HepG2 (cell line): ENCODE results near the gene CCSER2. TPM values are rescaled to one million over a fixed set of nuclear protein-coding genes. Genes with fewer than 3 reads are reported as not detected.
"Not testable (repeated sequence)": the region's sequence is repeated elsewhere in the genome, so short reads cannot be mapped to it uniquely, and the experiment has no call there.

Experiments used
- ATAC-seq: fragments of 200-7000 bp; cut with Tn5 transposase; 3 replicates; pipeline ENCODE4 v1.9.1; 2020; ENCODE audit warnings: mild to moderate bottlenecking, moderate library complexity
- BruUV-seq: library from RNA; stranded (reverse); fragments of 400-500 nt; replicated peaks from 2 replicates; lab custom pipeline; 2021; lab: Mats Ljungman, UMichigan
- CTCF ChIA-PET: fragments of 300-600 bp; formaldehyde crosslinking; extraction: SDS; loops from one replicate; lab custom pipeline; 2021; ENCODE audit warnings: low total read pairs, inconsistent platforms, low intra/inter-chr PET ratio; lab: Yijun Ruan, JAX
- POLR2A ChIA-PET: fragments of 350-600 bp; sonication (Branson Sonifier 250); formaldehyde crosslinking; loops from one replicate; lab custom pipeline; 2020; ENCODE audit warnings: antibody characterized with exemption, inconsistent platforms; lab: Yijun Ruan, JAX
- DNase-seq: peaks from one replicate; pipeline ENCODE4 v3.0.0-alpha.2; 2015; ENCODE audit warnings: low spot score
- FAIRE-seq: peaks from 3 replicates; lab custom pipeline; 2011; peaks lifted over from hg19 to GRCh38; lab: Jason Lieb, UNC
- H2AFZ ChIP-seq: one replicate; pipeline ENCODE4 v1.6.1; 2011; ENCODE audit warnings: low read length, inconsistent platforms
- H3K27ac ChIP-seq: fragments of 300-600 bp; 3 replicates; pipeline ENCODE4 v1.8.0; 2011; ENCODE audit warnings: mixed run types, mild to moderate bottlenecking, mixed read lengths, low read length, inconsistent platforms; ENCODE audit not compliant: insufficient read depth; ENCODE audit errors: extremely low read length
- H3K27me3 ChIP-seq, 2 experiments: fragments of 200-600 bp in 1 of 2; 2 replicates in 1 of 2; 3 replicates in 1 of 2; pipeline versions ENCODE4 v1.6.0 to v1.8.0; 2011; ENCODE audit warnings: low read length in 2 of 2, mild to moderate bottlenecking in 2 of 2, moderate library complexity in 2 of 2, inconsistent platforms in 1 of 2; ENCODE audit not compliant: insufficient read depth in 2 of 2, control insufficient read depth in 1 of 2
- H3K36me3 ChIP-seq, 2 experiments: fragments of 200-600 bp in 1 of 2; replicated peaks in 1 of 2; 2 replicates in 1 of 2; 3 replicates in 1 of 2; pipeline versions ENCODE4 v1.5.1 to v1.8.0; 2011; ENCODE audit warnings: low read length in 2 of 2, inconsistent platforms in 1 of 2; ENCODE audit not compliant: insufficient read depth in 2 of 2, control insufficient read depth in 1 of 2
- H3K4me1 ChIP-seq: 2 replicates; pipeline ENCODE4 v1.5.1; 2012; ENCODE audit warnings: low read length, inconsistent platforms; ENCODE audit not compliant: insufficient read depth
- H3K4me2 ChIP-seq: 2 replicates; pipeline ENCODE4 v1.6.0; 2011; ENCODE audit warnings: low read depth, low read length, inconsistent platforms
- H3K4me3 ChIP-seq, 3 experiments: fragments of 200-600 bp in 1 of 3; sonication (generic), shearing (Covaris generic) in 1 of 3; replicated peaks in 1 of 3; 2 replicates each; pipeline ENCODE4 v1.5.1; 2011 to 2016; ENCODE audit warnings: low read length in 3 of 3, inconsistent platforms in 2 of 3, low read depth in 2 of 3, mild to moderate bottlenecking in 2 of 3, control low read depth in 1 of 3, mixed read lengths in 1 of 3; ENCODE audit not compliant: insufficient read depth in 1 of 3
- H3K79me2 ChIP-seq: one replicate; pipeline ENCODE4 v1.6.1; 2011; ENCODE audit warnings: low read length, inconsistent platforms; ENCODE audit not compliant: insufficient read depth
- H3K9ac ChIP-seq: 2 replicates; pipeline ENCODE4 v1.6.0; 2011; ENCODE audit warnings: mild to moderate bottlenecking, low read depth, low read length, inconsistent platforms; ENCODE audit not compliant: insufficient read depth
- H3K9me3 ChIP-seq: 2 replicates; pipeline ENCODE4 v1.5.1; 2012; ENCODE audit warnings: mild to moderate bottlenecking, low read length
- H4K20me1 ChIP-seq: 2 replicates; pipeline ENCODE4 v1.6.0; 2011; ENCODE audit warnings: inconsistent platforms, mild to moderate bottlenecking, low read length, moderate library complexity; ENCODE audit not compliant: insufficient read depth
- ZNF607 ChIP-seq: sonication (generic); formaldehyde crosslinking; IDR thresholded peaks from 2 replicates; pipeline ENCODE4 v1.5.1; 2020; ENCODE audit warnings: missing genetic modification reagents, mild to moderate bottlenecking, borderline replicate concordance
- ZNF619 ChIP-seq: sonication (generic); formaldehyde crosslinking; IDR thresholded peaks from 2 replicates; pipeline ENCODE4 v1.4.0; 2020; ENCODE audit warnings: mild to moderate bottlenecking, missing genetic modification reagents
- WGBS: methylation state at CpG from one replicate; pipeline ENCODE4 v1.1.6; 2017; ENCODE audit warnings: low lambda C conversion rate; 5-methylcytosine and 5-hydroxymethylcytosine counted together
- in situ Hi-C: cut with HindIII; loops from 2 replicates; pipeline ENCODE4 v1.10.0; 2017; ENCODE audit warnings: low pct_unique_long_range_greater_than_20kb; ENCODE audit not compliant: extremely low pct_ligation_motif_present
- intact Hi-C: fragments of 100-400 bp; cut with micrococcal nuclease; formaldehyde crosslinking; loops from one replicate; pipeline ENCODE4 v1.10.0; 2022; ENCODE audit not compliant: unreplicated experiment
- polyA plus RNA-seq, 8 experiments: library from polyadenylated mRNA; depleted of rRNA in 3 of 8; stranded (reverse) in 7 of 8; unstranded in 1 of 8; fragments of >200 nt; fragmentation: Illumina TruSeq in 4 of 8; extraction: Trizol in 4 of 8; gene quantifications; 2 replicates each; pipeline versions ENCODE4 v1.2.1 to v1.2.3, GENCODE V29; 2011 to 2016; ENCODE audit warnings: low read depth in 4 of 8, missing spikeins in 1 of 8, mixed read lengths in 1 of 8; ENCODE audit not compliant: insufficient read depth in 1 of 8
- total RNA-seq, 5 experiments: library from RNA; depleted of rRNA; stranded (reverse); fragments of >200 nt; fragmentation: Illumina TruSeq; extraction: Trizol; gene quantifications; 2 replicates each; pipeline ENCODE4 v1.2.3, GENCODE V29; 2016; ENCODE audit warnings: low read depth in 1 of 5

CCSER2 gene
- total and polyA plus RNA-seq, 2 of the 13 experiments (the other 11 are each of a cell fraction or from before 2014, with no cell fraction given): 13.3 to 17.2 TPM

- H3K9me3 ChIP-seq, H3K4me1 ChIP-seq, BruUV-seq, H3K9ac ChIP-seq, H4K20me1 ChIP-seq, H3K4me2 ChIP-seq, DNase-seq, POLR2A ChIA-PET, H3K4me3 ChIP-seq, CTCF ChIA-PET, H2AFZ ChIP-seq, H3K36me3 ChIP-seq, intact Hi-C loops, H3K27me3 ChIP-seq, FAIRE-seq, in situ Hi-C loops, H3K27ac ChIP-seq, ATAC-seq: not testable (repeated sequence)
- H3K79me2 ChIP-seq: peaks cover 18% of the 10 kb centered on the region
- WGBS: no CpG with 5 or more reads among the region's 31 CpGs
Measured at GRCh38 chr10:84347575-84348002, 19.2 kb downstream of the CCSER2 start.

DNA sequence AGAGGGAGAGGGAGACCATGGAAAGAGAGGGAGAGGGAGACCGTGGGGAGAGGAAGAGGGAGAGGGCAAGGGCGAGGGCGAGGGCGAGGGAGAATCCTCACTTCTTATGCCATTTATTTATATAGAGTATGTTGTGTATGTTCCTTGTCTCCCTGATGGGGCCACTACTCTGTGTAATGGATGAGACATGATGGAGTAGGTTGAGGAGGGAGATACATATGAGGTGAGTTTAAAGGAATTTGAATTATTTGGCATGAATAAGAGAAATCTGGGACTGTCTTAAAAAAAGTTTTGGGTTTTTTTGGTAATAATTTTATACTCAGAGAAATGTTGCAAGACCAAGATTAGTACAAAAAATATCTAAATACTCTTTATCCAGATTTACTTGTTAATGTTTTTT, 20.1 kb downstream of the CCSER2 start:
- WGBS: 95% methylated on average over 4 of the region's 4 CpGs
- TF ChIP-seq ZNF607 (CRISPR knock-in tag): no peak
- TF ChIP-seq ZNF619 (CRISPR knock-in tag): no peak
- no peak overlapping the region for H3K27ac ChIP-seq
- H3K36me3 ChIP-seq: no peaks in the 10 kb centered on the region
- no TSS peak for BruUV-seq
- POLR2A ChIA-PET: no interaction called here
- ATAC-seq (no peak), DNase-seq (no peak), FAIRE-seq (no peak)
- no peak overlapping the region for H3K4me2 ChIP-seq
- H3K9me3 ChIP-seq: no peaks in the 10 kb centered on the region
- H3K79me2 ChIP-seq: peaks cover 24% of the 10 kb centered on the region
- H3K4me1 ChIP-seq: peaks cover under 1% of the 10 kb centered on the region; the same call in 1 of the 2 replicates
- no peaks in the 10 kb centered on the region for H3K27me3 ChIP-seq
- H3K9ac ChIP-seq: no peak overlapping the region
- CTCF ChIA-PET: no interaction called here
- intact Hi-C loops: no loop called here
- H4K20me1 ChIP-seq: peaks cover 2% of the 10 kb centered on the region; the same call in 1 of the 2 replicates
- H2AFZ ChIP-seq: no peak overlapping the region
- in situ Hi-C loops: no loop called here
- no peak overlapping the region for H3K4me3 ChIP-seq
